Fibroblast of villous mesenchyme (primary cell): ENCODE measurements around the gene RAD23B. TPM values are rescaled to one million over a fixed set of nuclear protein-coding genes. Genes with fewer than 3 reads are reported as not detected.

ENCODE experiments used
- DNase-seq: peaks from one replicate; pipeline ENCODE4 v3.0.0-alpha.2; 2010; ENCODE audit warnings: low read depth
- H3K4me3 ChIP-seq: 2 replicates; pipeline ENCODE4 v1.5.1; 2011; ENCODE audit warnings: low read depth, mild to moderate bottlenecking, low read length
- CTCF ChIP-seq: IDR thresholded peaks from 2 replicates; pipeline ENCODE4 v1.5.1; 2012; ENCODE audit warnings: low read depth, mild to moderate bottlenecking, low read length; ENCODE audit not compliant: insufficient read depth
- total RNA-seq: library from RNA; depleted of rRNA; stranded (reverse); fragments of >200 nt; gene quantifications from 2 replicates; pipeline ENCODE4 v1.2.3, GENCODE V29; 2012

RAD23B gene
- total RNA-seq, 1 donor: 375 TPM

- H3K4me3 ChIP-seq: no peak overlapping the region
- DNase-seq: no peak
- no peak for TF ChIP-seq CTCF
These were observed 49.8 kb downstream of the RAD23B start for GRCh38 chr9:107332883-107333282.

DNA sequence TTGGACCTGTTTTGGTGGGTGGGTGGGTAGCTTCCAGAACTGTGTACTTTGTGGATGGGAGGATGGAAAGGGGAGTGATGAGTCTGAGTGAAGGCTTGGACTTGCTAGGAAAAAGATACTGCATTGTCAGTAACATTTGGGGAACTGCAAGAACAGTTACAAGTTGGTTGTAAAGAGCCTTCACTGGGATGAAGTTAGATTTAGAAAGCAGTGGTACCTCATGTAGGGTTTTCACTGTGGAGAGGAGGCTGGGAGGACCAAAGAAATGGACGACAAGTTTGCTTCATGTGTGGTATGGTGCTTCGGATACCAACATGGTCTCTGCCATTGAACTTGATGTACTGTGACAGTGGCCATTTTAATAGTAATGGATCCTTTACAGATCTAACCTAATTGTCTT is 50.3 kb downstream of the RAD23B start:
- no peak overlapping the region for H3K4me3 ChIP-seq
- TF ChIP-seq CTCF: no peak
- DNase-seq: no peak

DNA sequence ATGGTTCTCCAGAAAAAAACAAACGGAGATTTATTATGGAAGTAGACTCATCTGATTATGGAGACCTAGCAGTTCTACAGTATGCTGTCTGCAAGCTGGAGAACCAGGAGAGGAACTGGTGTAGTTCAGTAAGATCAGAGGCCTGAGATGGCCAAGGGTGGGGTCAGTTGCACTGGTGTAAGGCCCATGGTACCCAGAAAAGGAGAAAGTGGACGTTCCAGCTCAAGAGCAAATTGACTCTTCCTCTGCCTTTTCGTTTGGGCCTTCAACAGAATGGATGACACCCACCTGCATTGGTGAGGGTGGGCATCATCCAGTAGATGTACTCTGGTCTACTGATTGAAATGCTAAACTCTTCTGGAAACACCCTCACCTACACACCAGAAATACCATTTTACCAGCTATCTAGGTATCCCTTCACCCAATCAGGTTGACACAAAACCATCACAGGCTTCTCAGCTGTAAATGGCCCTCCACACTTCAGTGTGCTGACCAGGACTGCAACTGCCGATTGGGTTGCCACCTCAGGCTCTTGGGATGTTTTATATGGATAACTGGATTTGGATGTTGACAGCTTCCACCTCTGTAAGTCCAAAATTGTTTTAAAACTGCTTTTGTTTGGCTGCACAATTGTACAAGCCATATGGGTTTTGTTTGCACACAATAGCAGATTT is 51.2 kb downstream of the RAD23B start:
- no peak for DNase-seq
- H3K4me3 ChIP-seq: no peak overlapping the region
- no peak for TF ChIP-seq CTCF

- no peak overlapping the region for H3K4me3 ChIP-seq
- no peak for TF ChIP-seq CTCF
- no peak for DNase-seq
These were observed 52.3 kb downstream of the RAD23B start for GRCh38 chr9:107335331-107335730.

DNA sequence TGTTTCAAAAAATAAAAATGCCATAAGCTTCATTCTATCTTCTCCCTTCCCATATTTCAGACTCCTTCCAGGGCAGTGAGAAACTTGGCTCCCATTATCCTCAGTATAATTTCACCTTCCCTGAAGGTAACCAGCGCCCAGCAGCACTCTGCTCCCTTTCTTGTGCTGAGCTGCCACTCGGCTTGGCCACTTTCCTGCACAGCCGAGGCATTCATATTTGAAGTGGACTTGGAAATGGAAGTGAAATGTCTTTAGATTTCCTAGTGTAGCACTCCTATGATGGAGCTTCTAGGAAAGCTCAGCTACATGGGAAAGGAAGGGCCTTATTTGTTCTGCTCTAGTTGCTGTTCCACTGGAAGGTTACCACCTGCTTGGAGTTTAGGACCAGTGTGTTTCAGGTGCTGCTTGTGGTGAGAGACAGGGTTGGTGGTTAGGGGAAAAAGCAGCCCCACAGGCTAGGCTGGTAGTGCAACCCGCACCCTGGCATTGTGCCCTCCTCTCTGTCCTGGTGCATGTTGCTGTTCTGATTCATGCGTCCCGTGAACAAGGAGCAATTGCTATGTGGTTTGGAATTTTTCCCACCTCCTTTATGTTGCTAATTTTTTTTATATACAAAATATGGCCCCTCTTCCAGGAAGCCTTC is 53.8 kb downstream of the RAD23B start:
- no peak for DNase-seq
- no peak overlapping the region for H3K4me3 ChIP-seq
- TF ChIP-seq CTCF: no peak

DNA sequence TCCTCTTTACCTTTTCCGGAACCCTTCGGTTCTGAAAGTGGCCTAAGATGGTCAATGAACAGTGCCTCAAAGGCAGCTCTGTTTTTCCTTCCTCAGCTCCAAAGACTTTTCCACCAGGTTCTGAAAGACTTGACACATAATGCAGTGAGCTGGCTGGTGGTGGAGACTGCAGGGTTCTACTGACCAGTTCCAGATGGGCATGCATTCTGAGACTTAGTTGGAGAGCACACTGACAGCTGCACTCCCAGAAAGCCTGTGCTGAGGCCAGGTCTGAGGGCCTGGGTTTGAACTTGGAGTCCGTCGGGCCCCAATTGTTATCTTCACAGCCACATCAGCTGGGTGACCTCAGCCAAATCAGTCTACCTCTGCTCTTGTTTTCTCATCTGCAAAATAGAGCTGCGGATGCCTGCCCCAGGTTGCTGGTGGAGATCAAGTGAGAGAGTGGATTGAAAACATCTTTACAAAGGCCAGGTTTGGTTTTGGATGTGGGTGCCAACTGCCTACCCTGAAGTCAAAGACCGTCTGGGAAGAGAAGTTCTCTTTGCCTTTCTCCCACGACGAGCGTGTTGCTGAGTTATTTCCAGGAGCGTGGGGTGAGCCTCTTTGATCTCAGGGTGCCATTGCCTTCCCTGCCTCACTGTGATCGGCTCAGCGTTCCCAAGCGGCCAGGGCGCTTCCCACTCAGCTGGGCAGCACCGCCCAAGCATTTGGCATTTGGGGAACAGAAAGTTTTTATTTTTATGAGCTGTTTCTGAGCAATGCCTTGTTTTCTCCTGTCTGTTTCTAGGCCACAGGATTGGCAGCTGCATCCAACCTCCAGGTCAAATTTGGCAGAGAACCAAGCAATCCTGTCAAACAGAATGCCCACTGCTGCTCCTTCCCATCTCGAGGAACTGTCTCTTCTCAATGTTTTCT is 54.9 kb downstream of the RAD23B start:
- H3K4me3 ChIP-seq: no peak overlapping the region
- no peak for DNase-seq
- no peak for TF ChIP-seq CTCF
